NCI-H146 treated with DMSO at 0.1 percent for 48 hours (cell line): ENCODE results near the gene ZNF808.
"Not testable (repeated sequence)": the region's sequence is repeated elsewhere in the genome, so short reads cannot be mapped to it uniquely, and the experiment has no call there.

Experiments used
- DNase-seq: peaks from one replicate; lab custom pipeline; 2025; ENCODE audit not compliant: unreplicated experiment; lab: John Stamatoyannopoulos, UW

The ZNF808 gene

GRCh38 chr19:52535771-52536447, 8.4 kb downstream of the ZNF808 start:
- no peak for DNase-seq

- no peak for DNase-seq
These were observed 9.0 kb downstream of the ZNF808 start for GRCh38 chr19:52536448-52536800.

- DNase-seq = not testable (repeated sequence)
These were observed 11.3 kb downstream of the ZNF808 start for GRCh38 chr19:52538815-52539214.

- not testable (repeated sequence) for DNase-seq
These were observed 13.7 kb downstream of the ZNF808 start for GRCh38 chr19:52541176-52541575.

- DNase-seq = no peak
These were observed 14.1 kb downstream of the ZNF808 start for GRCh38 chr19:52541608-52542007.

GRCh38 chr19:52542541-52542940, 15.1 kb downstream of the ZNF808 start:
- DNase-seq = not testable (repeated sequence)

- no peak for DNase-seq
These were observed 15.7 kb downstream of the ZNF808 start for GRCh38 chr19:52542984-52543664.

GRCh38 chr19:52554216-52554971, 26.9 kb downstream of the ZNF808 start:
- DNase-seq = no peak

- DNase-seq = no peak
These were observed 29.9 kb downstream of the ZNF808 start for GRCh38 chr19:52557231-52557995.

GRCh38 chr19:52558732-52559445, 31.4 kb downstream of the ZNF808 start:
- DNase-seq = not testable (repeated sequence)

- DNase-seq = not testable (repeated sequence)
These were observed 34.1 kb downstream of the ZNF808 start for GRCh38 chr19:52561611-52562010.

GRCh38 chr19:52566121-52566520, 38.7 kb downstream of the ZNF808 start:
- DNase-seq = no peak

GRCh38 chr19:52566588-52566987, 39.1 kb downstream of the ZNF808 start:
- DNase-seq = no peak

GRCh38 chr19:52567921-52568320, 40.5 kb downstream of the ZNF808 start:
- DNase-seq = no peak

GRCh38 chr19:52569638-52569999, 42.2 kb downstream of the ZNF808 start:
- DNase-seq = peak; percentile 68

- DNase-seq = peak; percentile 92
These were observed 42.8 kb downstream of the ZNF808 start, which contains the start of gene ZNF701 for GRCh38 chr19:52570000-52570861. Gene ZNF701, plus strand, starts transcription at chr19:52570287. Its CDS starts 3,861 bp downstream, at chr19:52574148.

- DNase-seq = no peak
These were observed 57.4 kb downstream of the ZNF808 start for GRCh38 chr19:52584736-52585440.

- no peak for DNase-seq
These were observed 58.1 kb downstream of the ZNF808 start for GRCh38 chr19:52585604-52586003.

- no peak for DNase-seq
These were observed 63.3 kb downstream of the ZNF808 start for GRCh38 chr19:52590728-52591127.
